Smooth muscle cell (in vitro differentiated cells): ENCODE measurements around the gene WDR89. TPM values are rescaled to one million over a fixed set of nuclear protein-coding genes. Genes with fewer than 3 reads are reported as not detected.
"Not testable (repeated sequence)": the region's sequence is repeated elsewhere in the genome, so short reads cannot be mapped to it uniquely, and the experiment has no call there.

ENCODE experiments used
- DNase-seq: peaks from one replicate; lab custom pipeline; 2025; ENCODE audit not compliant: unreplicated experiment; lab: John Stamatoyannopoulos, UW
- H2AFZ ChIP-seq: fragments of 200-600 bp; sonication (generic); 2 replicates; pipeline ENCODE4 v1.6.0; 2016; ENCODE audit warnings: antibody characterized with exemption, low read depth, mild to moderate bottlenecking
- H3F3A ChIP-seq: fragments of 200-600 bp; sonication (generic); 2 replicates; pipeline ENCODE4 v1.6.0; 2017; ENCODE audit warnings: antibody characterized with exemption, low read depth
- H3K27ac ChIP-seq: fragments of 200-600 bp; sonication (generic); 2 replicates; pipeline ENCODE4 v1.5.1; 2016; ENCODE audit warnings: low read depth, mild to moderate bottlenecking
- H3K27me3 ChIP-seq: fragments of 200-600 bp; sonication (generic); 2 replicates; pipeline ENCODE4 v1.6.1; 2016; ENCODE audit warnings: low read depth, mild to moderate bottlenecking
- H3K36me3 ChIP-seq: fragments of 200-600 bp; sonication (generic); 2 replicates; pipeline ENCODE4 v1.5.1; 2016; ENCODE audit warnings: low read depth
- H3K4me1 ChIP-seq: fragments of 200-600 bp; sonication (generic); 2 replicates; pipeline ENCODE4 v1.5.1; 2016; ENCODE audit warnings: low read depth
- H3K4me2 ChIP-seq: fragments of 200-600 bp; sonication (generic); 2 replicates; pipeline ENCODE4 v1.6.0; 2016; ENCODE audit warnings: mild to moderate bottlenecking
- H3K4me3 ChIP-seq: fragments of 200-600 bp; sonication (generic); 2 replicates; pipeline ENCODE4 v1.5.1; 2016; ENCODE audit warnings: mild to moderate bottlenecking
- H3K79me2 ChIP-seq: fragments of 200-600 bp; sonication (generic); 2 replicates; pipeline ENCODE4 v1.6.0; 2016; ENCODE audit warnings: low read depth, mild to moderate bottlenecking
- H3K9ac ChIP-seq: fragments of 200-600 bp; sonication (generic); 2 replicates; pipeline ENCODE4 v1.6.0; 2016; ENCODE audit warnings: low read depth
- H3K9me3 ChIP-seq: fragments of 200-600 bp; sonication (generic); replicated peaks from 2 replicates; pipeline ENCODE4 v1.5.1; 2016; ENCODE audit warnings: low read depth
- H4K20me1 ChIP-seq: fragments of 200-600 bp; sonication (generic); 2 replicates; pipeline ENCODE4 v1.6.0; 2016; ENCODE audit warnings: low read depth
- CTCF ChIP-seq: fragments of 200-600 bp; sonication (generic); IDR thresholded peaks from 2 replicates; pipeline ENCODE4 v1.5.1; 2017; ENCODE audit warnings: borderline replicate concordance, mild to moderate bottlenecking, antibody characterized with exemption; ENCODE audit not compliant: insufficient read depth, poor library complexity, severe bottlenecking
- WGBS: methylation state at CpG from one replicate; pipeline ENCODE4 v1.1.7; 2016; ENCODE audit warnings: low lambda C conversion rate; 5-methylcytosine and 5-hydroxymethylcytosine counted together
- polyA plus RNA-seq: library from polyadenylated mRNA; unstranded; fragments of >200 nt; fragmentation: Nextera tagmentation; extraction: Ambion mirVana; gene quantifications from 2 replicates; pipeline ENCODE4 v1.2.1, GENCODE V29; 2016
- total RNA-seq: library from RNA; depleted of rRNA; stranded (reverse); fragments of >200 nt; gene quantifications from 2 replicates; pipeline ENCODE4 v1.2.3, GENCODE V29; 2014

WDR89 gene
- total and polyA plus RNA-seq, 2 experiments from 2014 or later: 6.4 to 8.9 TPM

DNA sequence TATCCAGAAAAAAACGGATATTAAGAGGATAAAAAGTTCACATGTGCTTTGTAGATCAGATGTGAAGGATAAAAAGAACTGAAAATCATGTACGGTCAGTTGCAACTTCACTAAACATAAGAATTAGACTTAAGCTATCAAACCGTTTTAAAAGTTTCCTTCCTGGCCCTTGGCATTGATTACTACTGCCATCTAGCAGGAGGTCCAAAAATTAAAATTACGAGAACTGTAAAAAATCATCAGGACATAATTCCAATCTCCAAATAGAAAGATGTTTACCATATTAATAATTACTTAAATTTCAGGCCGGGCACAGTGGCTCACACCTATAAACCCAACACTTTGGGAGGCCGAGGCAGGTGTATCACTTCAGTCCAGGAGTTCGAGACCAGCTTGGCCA, 7.9 kb downstream of the WDR89 start:
- WGBS: 90% methylated on average over 7 of the region's 7 CpGs
- Histone ChIP-seq H3K4me3 (no peak overlapping the region), H3K9me3 (no peaks in the 10 kb centered on the region), H3K36me3 (no peaks in the 10 kb centered on the region), H3K9ac (no peak overlapping the region), H3K79me2 (peaks cover 76% of the 10 kb centered on the region), H3F3A (no peaks in the 10 kb centered on the region), H2AFZ (no peak overlapping the region), H3K4me2 (no peak overlapping the region), H4K20me1 (peaks cover 27% of the 10 kb centered on the region), H3K27ac (no peak overlapping the region), H3K27me3 (no peaks in the 10 kb centered on the region), H3K4me1 (no peaks in the 10 kb centered on the region)
- no peak for DNase-seq
- TF ChIP-seq CTCF: no peak

GRCh38 chr14:63632932-63633514, 8.6 kb downstream of the WDR89 start:
- Histone ChIP-seq H3K36me3 (no peaks in the 10 kb centered on the region), H3F3A (no peaks in the 10 kb centered on the region), H3K4me2 (no peak overlapping the region), H3K27ac (no peak overlapping the region), H3K4me3 (no peak overlapping the region), H3K9me3 (no peaks in the 10 kb centered on the region), H2AFZ (no peak overlapping the region), H3K9ac (no peak overlapping the region), H3K79me2 (peaks cover 69% of the 10 kb centered on the region), H3K27me3 (no peaks in the 10 kb centered on the region), H3K4me1 (no peaks in the 10 kb centered on the region), H4K20me1 (peaks cover 27% of the 10 kb centered on the region)
- peak; percentile 60 for TF ChIP-seq CTCF
- no peak for DNase-seq

GRCh38 chr14:63624701-63625100, 17.0 kb downstream of the WDR89 start:
- Histone ChIP-seq H3K79me2 (peaks cover 17% of the 10 kb centered on the region), H3K4me1 (no peaks in the 10 kb centered on the region), H3K4me3 (no peak overlapping the region), H3K27me3 (no peaks in the 10 kb centered on the region), H3K9ac (no peak overlapping the region), H3K9me3 (no peaks in the 10 kb centered on the region), H3K27ac (no peak overlapping the region), H3K36me3 (no peaks in the 10 kb centered on the region), H3K4me2 (no peak overlapping the region), H2AFZ (no peak overlapping the region), H4K20me1 (peaks cover 3% of the 10 kb centered on the region), H3F3A (no peaks in the 10 kb centered on the region)
- WGBS: 94% methylated on average over 4 of the region's 4 CpGs
- no peak for DNase-seq
- TF ChIP-seq CTCF: no peak

GRCh38 chr14:63624203-63624602, 17.5 kb downstream of the WDR89 start:
- Histone ChIP-seq H3F3A (no peaks in the 10 kb centered on the region), H3K27ac (no peak overlapping the region), H3K9me3 (no peaks in the 10 kb centered on the region), H3K9ac (no peak overlapping the region), H3K36me3 (no peaks in the 10 kb centered on the region), H3K4me3 (no peak overlapping the region), H3K79me2 (peaks cover 22% of the 10 kb centered on the region), H3K27me3 (no peaks in the 10 kb centered on the region), H3K4me1 (no peaks in the 10 kb centered on the region), H3K4me2 (no peak overlapping the region), H4K20me1 (peaks cover 8% of the 10 kb centered on the region), H2AFZ (no peak overlapping the region)
- WGBS: 95% methylated on average over 4 of the region's 4 CpGs
- no peak for DNase-seq
- no peak for TF ChIP-seq CTCF

- not testable (repeated sequence) for H3K4me1 ChIP-seq, H3K4me2 ChIP-seq, H3F3A ChIP-seq, H3K27ac ChIP-seq, H3K27me3 ChIP-seq, H3K9ac ChIP-seq, H3K4me3 ChIP-seq, DNase-seq, H2AFZ ChIP-seq, H3K9me3 ChIP-seq, H3K36me3 ChIP-seq
- peaks cover 28% of the 10 kb centered on the region for H3K79me2 ChIP-seq
- H4K20me1 ChIP-seq: peaks cover 12% of the 10 kb centered on the region
- WGBS: 96% methylated on average over 7 of the region's 7 CpGs
Measured at GRCh38 chr14:63621975-63622374, 19.7 kb downstream of the WDR89 start.
